ENCODE results near the gene RPL7A.
A peak's percentile ranks its signal among the peaks of the same experiment; 100 is the strongest.
"Not testable (repeated sequence)": the region's sequence is repeated elsewhere in the genome, so short reads cannot be mapped to it uniquely, and the experiment has no call there.

RPL7A gene

GRCh38 chr9:133347985-133348717, at the start of gene RPL7A, which contains the start of gene MED22:
RPL7A (plus strand) TSS chr9:133348218; CDS start chr9:133348244, 26 bp downstream.
MED22 (minus strand) TSS chr9:133348131; CDS start chr9:133346662, 1,469 bp downstream.
- DNase-seq (ENCODE audit: low read depth), result peak; percentile 98

- DNase-seq (ENCODE audit: low read depth), result not testable (repeated sequence)
These were observed 48.0 kb upstream of the RPL7A start for GRCh38 chr9:133299996-133300395.

GRCh38 chr9:133301253-133302230, 46.5 kb upstream of the RPL7A start:
- no peak for DNase-seq (ENCODE audit: low read depth)

GRCh38 chr9:133303266-133304157, 44.5 kb upstream of the RPL7A start:
- DNase-seq (ENCODE audit: low read depth), result no peak

GRCh38 chr9:133304158-133304470, 43.9 kb upstream of the RPL7A start:
- no peak for DNase-seq (ENCODE audit: low read depth)

- no peak for DNase-seq (ENCODE audit: low read depth)
These were observed 43.3 kb upstream of the RPL7A start for GRCh38 chr9:133304477-133305377.

GRCh38 chr9:133305731-133306130, 42.3 kb upstream of the RPL7A start:
- no peak for DNase-seq (ENCODE audit: low read depth)

- peak; percentile 27 for DNase-seq (ENCODE audit: low read depth)
These were observed 41.5 kb upstream of the RPL7A start for GRCh38 chr9:133306242-133307204.

- DNase-seq (ENCODE audit: low read depth), result no peak
These were observed 40.7 kb upstream of the RPL7A start for GRCh38 chr9:133307301-133307700.

- no peak for DNase-seq (ENCODE audit: low read depth)
These were observed 38.4 kb upstream of the RPL7A start for GRCh38 chr9:133309608-133310007.

- DNase-seq (ENCODE audit: low read depth), result no peak
These were observed 32.0 kb upstream of the RPL7A start for GRCh38 chr9:133315997-133316396.

GRCh38 chr9:133317551-133317950, 30.5 kb upstream of the RPL7A start:
- not testable (repeated sequence) for DNase-seq (ENCODE audit: low read depth)

GRCh38 chr9:133320421-133320881, 27.6 kb upstream of the RPL7A start:
- no peak for DNase-seq (ENCODE audit: low read depth)

- no peak for DNase-seq (ENCODE audit: low read depth)
These were observed 26.5 kb upstream of the RPL7A start for GRCh38 chr9:133321411-133321935.

GRCh38 chr9:133322701-133323100, 25.3 kb upstream of the RPL7A start:
- DNase-seq (ENCODE audit: low read depth), result no peak

GRCh38 chr9:133323211-133323610, 24.8 kb upstream of the RPL7A start:
- DNase-seq (ENCODE audit: low read depth), result no peak

- DNase-seq (ENCODE audit: low read depth), result no peak
These were observed 23.9 kb upstream of the RPL7A start for GRCh38 chr9:133323991-133324703.

GRCh38 chr9:133327021-133327420, 21.0 kb upstream of the RPL7A start:
- not testable (repeated sequence) for DNase-seq (ENCODE audit: low read depth)

All from ELR (cell line).